Activated CD8-positive, alpha-beta T cell treated with anti-CD3 and anti-CD28 coated beads for 36 hours (primary cell): ENCODE results near the gene ILK. TPM values are rescaled to one million over a fixed set of nuclear protein-coding genes. Genes with fewer than 3 reads are reported as not detected.

Experiments used
- ATAC-seq: fragments of 200-7000 bp; cut with Tn5 transposase; one replicate; pipeline ENCODE4 v1.10.0; 2021; ENCODE audit warnings: mild to moderate bottlenecking, moderate library complexity
- CTCF ChIA-PET: fragments of 350-600 bp; sonication (Branson Sonifier 250); formaldehyde crosslinking; loops from one replicate; lab custom pipeline; 2021; ENCODE audit warnings: antibody characterized with exemption; lab: Charles Lee
- POLR2A ChIA-PET: fragments of 350-600 bp; sonication (Branson Sonifier 250); formaldehyde crosslinking; loops from one replicate; lab custom pipeline; 2021; ENCODE audit warnings: antibody characterized with exemption; lab: Charles Lee
- DNase-seq: peaks from one replicate; pipeline ENCODE4 v3.0.0-alpha.2; 2020
- H3K27ac Mint-ChIP-seq: one replicate; pipeline ENCODE4 v1.8.0; 2021; ENCODE audit warnings: mild to moderate bottlenecking, mixed read lengths
- H3K27me3 Mint-ChIP-seq: one replicate; pipeline ENCODE4 v1.8.0; 2021; ENCODE audit warnings: mixed read lengths
- H3K36me3 Mint-ChIP-seq: one replicate; pipeline ENCODE4 v1.8.0; 2021; ENCODE audit warnings: low read depth, mixed read lengths
- H3K4me1 Mint-ChIP-seq: one replicate; pipeline ENCODE4 v1.8.0; 2021; ENCODE audit warnings: low read depth, mixed read lengths
- H3K4me3 Mint-ChIP-seq: one replicate; pipeline ENCODE4 v1.8.0; 2021; ENCODE audit warnings: mild to moderate bottlenecking, moderate library complexity, mixed read lengths
- H3K9me3 Mint-ChIP-seq: one replicate; pipeline ENCODE4 v1.8.0; 2021; ENCODE audit warnings: mixed read lengths
- intact Hi-C: fragments of 100-400 bp; cut with micrococcal nuclease; formaldehyde crosslinking; loops from one replicate; pipeline ENCODE4 v1.10.0; 2022
- total RNA-seq, 2 experiments: library from RNA; stranded (reverse); gene quantifications; one replicate each; pipeline ENCODE4 v1.2.3, GENCODE V29; 2021
- TF ChIP-seq, protein P1 (sequence below): fragments of 200-600 bp; IDR thresholded peaks from one replicate; pipeline ENCODE4 v1.8.0; 2022; ENCODE audit warnings: antibody characterized with exemption, mild to moderate bottlenecking

ILK gene
- total RNA-seq, 2 experiments from 2014 or later, result 70.6 to 71.7 TPM

DNA sequence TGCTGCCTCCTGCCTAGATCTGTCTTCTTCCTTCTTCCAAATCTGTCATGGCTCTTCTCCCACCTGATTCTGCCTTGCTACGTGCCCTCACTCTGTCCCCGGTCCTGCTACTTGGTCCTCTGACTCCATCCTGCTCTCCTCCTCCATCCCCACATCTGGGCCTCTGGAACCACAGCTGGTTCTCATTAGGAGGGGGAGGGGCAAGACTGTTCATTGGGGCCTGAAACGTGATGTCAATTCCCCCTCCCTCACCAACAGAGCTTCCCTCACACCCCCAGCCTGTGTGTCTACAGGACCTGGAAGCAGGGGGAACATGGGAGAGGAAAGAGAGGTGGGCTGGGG lies 43.0 kb downstream of the ILK start:
- peak; percentile 3 for ATAC-seq
- TF ChIP-seq, protein P1, sequence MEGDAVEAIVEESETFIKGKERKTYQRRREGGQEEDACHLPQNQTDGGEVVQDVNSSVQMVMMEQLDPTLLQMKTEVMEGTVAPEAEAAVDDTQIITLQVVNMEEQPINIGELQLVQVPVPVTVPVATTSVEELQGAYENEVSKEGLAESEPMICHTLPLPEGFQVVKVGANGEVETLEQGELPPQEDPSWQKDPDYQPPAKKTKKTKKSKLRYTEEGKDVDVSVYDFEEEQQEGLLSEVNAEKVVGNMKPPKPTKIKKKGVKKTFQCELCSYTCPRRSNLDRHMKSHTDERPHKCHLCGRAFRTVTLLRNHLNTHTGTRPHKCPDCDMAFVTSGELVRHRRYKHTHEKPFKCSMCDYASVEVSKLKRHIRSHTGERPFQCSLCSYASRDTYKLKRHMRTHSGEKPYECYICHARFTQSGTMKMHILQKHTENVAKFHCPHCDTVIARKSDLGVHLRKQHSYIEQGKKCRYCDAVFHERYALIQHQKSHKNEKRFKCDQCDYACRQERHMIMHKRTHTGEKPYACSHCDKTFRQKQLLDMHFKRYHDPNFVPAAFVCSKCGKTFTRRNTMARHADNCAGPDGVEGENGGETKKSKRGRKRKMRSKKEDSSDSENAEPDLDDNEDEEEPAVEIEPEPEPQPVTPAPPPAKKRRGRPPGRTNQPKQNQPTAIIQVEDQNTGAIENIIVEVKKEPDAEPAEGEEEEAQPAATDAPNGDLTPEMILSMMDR, result no peak
- ChIA-PET CTCF (interaction anchor here (0.9 to 1.6 kb wide), 4 partner anchors 14 to 116 kb away, joined by 3 to 6 read pairs (median 4); partner anchors contain the start of gene MRPL17), POLR2A (interaction anchor here (0.6 to 4.4 kb wide), 6 partner anchors 19 to 36 kb away, joined by 3 to 20 read pairs (median 3); partner anchors contain the start of genes MRPL17, TAF10 and TPP1)
- Mint-ChIP-seq H3K27ac (no peak overlapping the region), H3K9me3 (no peaks in the 10 kb centered on the region), H3K36me3 (no peaks in the 10 kb centered on the region), H3K4me1 (no peaks in the 10 kb centered on the region), H3K4me3 (no peak overlapping the region), H3K27me3 (no peaks in the 10 kb centered on the region)
- intact Hi-C loops, result no loop called here
- peak; percentile 20 for DNase-seq

GRCh38 chr11:6646918-6647679 lies 43.5 kb downstream of the ILK start:
- peak; percentile 47 for DNase-seq
- Mint-ChIP-seq H3K27ac (no peak overlapping the region), H3K4me3 (no peak overlapping the region), H3K36me3 (no peaks in the 10 kb centered on the region), H3K27me3 (no peaks in the 10 kb centered on the region), H3K4me1 (no peaks in the 10 kb centered on the region), H3K9me3 (no peaks in the 10 kb centered on the region)
- CTCF ChIA-PET, result interaction anchor here (0.7 to 1.6 kb wide), 7 partner anchors 13 to 116 kb away, joined by 3 to 6 read pairs (median 3); partner anchors contain the start of genes MRPL17, TAF10 and TPP1
- POLR2A ChIA-PET, result interaction anchor here (0.6 to 4.4 kb wide), 6 partner anchors 20 to 36 kb away, joined by 3 to 20 read pairs (median 3); partner anchors contain the start of genes MRPL17 and TPP1
- ATAC-seq, result peak; percentile 46
- intact Hi-C loops, result no loop called here
- TF ChIP-seq, protein P1, result no peak

DNA sequence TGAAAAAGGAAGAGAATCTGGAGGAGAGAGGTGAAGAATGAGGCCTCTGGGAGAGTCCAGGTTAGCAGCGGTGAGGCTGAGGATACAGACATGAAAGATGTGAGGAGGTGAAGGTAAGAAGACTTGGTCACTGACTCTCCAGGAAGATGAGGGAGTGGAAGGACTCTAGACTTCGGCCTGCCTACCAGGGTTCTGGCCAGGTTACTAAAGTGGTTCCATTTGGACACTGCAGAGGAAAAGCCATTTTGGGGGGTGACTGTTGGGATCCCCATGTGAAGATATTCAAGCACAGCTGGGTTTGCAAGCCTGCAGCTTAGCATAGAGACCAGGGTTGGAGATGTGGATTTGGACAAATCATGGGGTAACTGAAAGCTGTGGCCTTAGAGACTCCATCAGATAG lies 44.3 kb downstream of the ILK start:
- Mint-ChIP-seq H3K4me3 (no peak overlapping the region), H3K4me1 (no peaks in the 10 kb centered on the region), H3K9me3 (no peaks in the 10 kb centered on the region), H3K36me3 (no peaks in the 10 kb centered on the region), H3K27me3 (no peaks in the 10 kb centered on the region), H3K27ac (no peak overlapping the region)
- intact Hi-C loops, result no loop called here
- ChIA-PET POLR2A (interaction anchor here (1.0 to 4.4 kb wide), 2 partner anchors 29 to 36 kb away, joined by 3 to 20 read pairs; partner anchors contain the start of genes MRPL17 and TPP1), CTCF (interaction anchor here (1.0 to 1.1 kb wide), 3 partner anchors 20 to 36 kb away, joined by 3 to 6 read pairs (median 3); partner anchors contain the start of genes TAF10 and TPP1)
- DNase-seq, result no peak
- ATAC-seq, result no peak
- TF ChIP-seq, protein P1, result no peak

DNA sequence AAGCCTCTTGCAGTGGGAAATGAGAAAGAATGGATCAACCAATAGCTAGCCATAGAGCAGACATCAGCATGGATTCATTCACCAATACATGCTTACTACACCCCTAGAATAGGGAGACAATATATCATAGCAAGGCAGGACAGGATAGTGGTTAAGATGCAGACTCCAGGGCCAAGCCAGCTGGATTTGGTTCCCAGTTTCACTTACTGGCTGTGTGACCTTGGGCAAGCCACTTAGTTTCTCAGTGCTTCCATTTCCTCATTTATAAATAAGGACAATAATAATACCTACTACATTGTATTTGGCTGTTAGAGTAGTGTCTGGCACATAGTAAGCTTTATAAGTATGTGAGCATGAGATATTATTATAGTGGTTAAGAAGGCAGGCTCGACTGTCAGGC lies 44.9 kb downstream of the ILK start:
- ChIA-PET POLR2A (interaction anchor here (1.0 to 4.4 kb wide), 3 partner anchors 9 to 35 kb away, joined by 3 to 20 read pairs (median 5); partner anchors contain the start of genes MRPL17 and TPP1), CTCF (interaction anchor here (1.0 to 2.5 kb wide), 5 partner anchors 20 to 36 kb away, joined by 3 to 14 read pairs (median 3); partner anchors contain the start of genes MRPL17, TAF10 and TPP1)
- Mint-ChIP-seq H3K4me3 (no peak overlapping the region), H3K27ac (no peak overlapping the region), H3K9me3 (no peaks in the 10 kb centered on the region), H3K36me3 (no peaks in the 10 kb centered on the region), H3K4me1 (no peaks in the 10 kb centered on the region), H3K27me3 (no peaks in the 10 kb centered on the region)
- TF ChIP-seq, protein P1, result no peak
- no peak for DNase-seq
- intact Hi-C loops, result no loop called here
- ATAC-seq, result no peak
